Measurements from ENCODE around the gene CIDEC. TPM values are rescaled to one million over a fixed set of nuclear protein-coding genes. Genes with fewer than 3 reads are reported as not detected.

The CIDEC gene
- total and polyA plus RNA-seq, 2 of the 8 experiments (the other 6 are each of a cell fraction or from before 2014, with no cell fraction given) = not detected

DNA sequence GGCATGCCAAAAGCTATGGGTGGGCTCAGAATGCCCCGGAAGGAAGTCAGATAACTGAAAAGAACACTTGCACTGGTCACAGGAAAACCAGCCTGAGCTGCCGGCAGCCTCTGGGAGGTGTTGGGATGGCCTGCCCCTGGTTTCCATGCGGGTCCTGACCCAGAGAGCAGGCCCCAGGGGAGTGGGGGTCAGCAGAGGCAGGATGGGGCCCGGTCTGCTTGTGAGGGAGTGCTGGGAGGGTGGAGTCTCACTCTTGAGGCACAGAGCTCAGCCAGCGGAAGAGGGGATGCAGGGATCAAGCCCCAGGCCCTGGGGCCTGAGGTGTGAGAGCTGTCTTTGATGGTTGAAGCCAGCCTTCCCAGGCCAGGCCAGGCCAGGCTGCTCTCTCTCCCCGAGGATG, 33.8 kb downstream of the CIDEC start:
- Histone ChIP-seq H3K9ac (replicated peaks in 1 of 4; ENCODE audit: extremely low read depth in 1 of 4, low read depth in 3 of 4, low read length in 3 of 4) (no peak overlapping the region), H4K91ac (replicated peaks; ENCODE audit: insufficient read length, low read length) (no peak overlapping the region), H4K5ac (ENCODE audit: insufficient read length, low read depth, low read length) (no peak overlapping the region), H2BK12ac (ENCODE audit: low read depth, low read length) (no peak overlapping the region), H3K27ac (ENCODE audit: low read depth, low read length) (no peak overlapping the region), H3K18ac (ENCODE audit: extremely low read depth, low read length) (no peak overlapping the region), H4K20me1 (replicated peaks in 1 of 2; ENCODE audit: control insufficient read depth in 1 of 2, insufficient read depth in 2 of 2, low read length in 2 of 2) (peaks cover 0 to 4% of the 10 kb centered on the region in 2 experiments), H3K9me3 (ENCODE audit: insufficient read depth in 2 of 2, low read depth in 1 of 2, low read length in 1 of 2) (no peaks in the 10 kb centered on the region), H3K79me2 (ENCODE audit: control insufficient read depth in 1 of 2, insufficient read depth in 2 of 2, low read length in 2 of 2) (no peaks in the 10 kb centered on the region), H3K56ac (replicated peaks; ENCODE audit: insufficient read length, low read depth, low read length) (no peak overlapping the region), H3K79me1 (ENCODE audit: low read depth, low read length) (no peaks in the 10 kb centered on the region), H3K4me1 (replicated peaks in 1 of 4; ENCODE audit: control insufficient read depth in 3 of 4, insufficient read depth in 4 of 4, low read length in 3 of 4) (peaks cover 0 to 6% (median under 1%) of the 10 kb centered on the region in 4 experiments; a peak in 2 of 7 replicates), H3K14ac (ENCODE audit: insufficient read length) (no peak overlapping the region), H3K4me3 (ENCODE audit: extremely low read depth in 1 of 4, insufficient read depth in 2 of 4, low read depth in 3 of 4, low read length in 4 of 4) (no peak overlapping the region), H4K8ac (ENCODE audit: extremely low read depth, insufficient read depth, low read length) (no peak overlapping the region), H3K36me3 (ENCODE audit: control insufficient read depth in 2 of 4, insufficient read depth in 4 of 4, low read length in 3 of 4) (peaks cover 0 to 8% (median 5%) of the 10 kb centered on the region in 4 experiments; a peak in 5 of 8 replicates), H3K4ac (replicated peaks; ENCODE audit: insufficient read length, low read depth, low read length) (no peak overlapping the region), H3K23ac (ENCODE audit: insufficient read length) (no peak overlapping the region), H3K4me2 (ENCODE audit: insufficient read depth in 1 of 2, low read depth in 2 of 2, low read length in 2 of 2) (no peak overlapping the region), H2AFZ (ENCODE audit: low read length) (no peak overlapping the region), H2BK5ac (ENCODE audit: low read depth, low read length) (no peak overlapping the region), H2BK120ac (replicated peaks; ENCODE audit: low read depth, low read length) (no peak overlapping the region), H3K23me2 (ENCODE audit: low read depth, low read length) (peaks cover 7% of the 10 kb centered on the region), H2BK20ac (ENCODE audit: low read length) (no peak overlapping the region), H2AK5ac (ENCODE audit: low read depth, low read length) (no peak overlapping the region), H2BK15ac (ENCODE audit: low read length) (no peak overlapping the region), H3K27me3 (replicated peaks in 1 of 4; ENCODE audit: control insufficient read depth in 3 of 4, extremely low read depth in 1 of 4, insufficient read depth in 3 of 4, low read length in 3 of 4) (no peaks in the 10 kb centered on the region)
- WGBS, 2 experiments (ENCODE audit: extremely low coverage in 1 of 2, insufficient coverage in 1 of 2, insufficient read length in 1 of 2, insufficient replicate concordance in 2 of 2, low coverage in 1 of 2, low lambda C conversion rate in 2 of 2, missing lambda C conversion rate in 1 of 2) = 86% methylated on average over 6 of the region's 6 CpGs; no CpG with 5 or more reads in 1 of the 2 experiments
- POLR2A ChIA-PET (ENCODE audit: partially characterized antibody) = interaction anchor here (0.8 to 1.4 kb wide), 2 partner anchors 54 to 100 kb away, joined by 3 to 4 read pairs; partner anchors contain the start of gene ARPC4
- CTCF ChIA-PET (ENCODE audit: partially characterized antibody) = interaction anchor here (0.6 to 1.9 kb wide), 6 partner anchors 10 to 109 kb away, joined by 3 to 7 read pairs (median 3); no protein-coding TSS in a partner anchor
- FAIRE-seq (no peak), DNase-seq (ENCODE audit: low read depth in 1 of 2, low spot score in 2 of 2) (no peak)
- no peak for TF ChIP-seq CREB1 (IDR thresholded peaks at IDR 0.05)
- no peak for TF ChIP-seq SIX5 (IDR thresholded peaks at IDR 0.05; ENCODE audit: low read depth, low read length)
- TF ChIP-seq RAD21 (IDR thresholded peaks at IDR 0.05 in 1 of 2, conservative IDR thresholded peaks at IDR 0.05 in 1 of 2; ENCODE audit: low read depth in 2 of 2, low read length in 2 of 2) = no peak
- no peak for TF ChIP-seq PHF8 (conservative IDR thresholded peaks at IDR 0.05; ENCODE audit: low read depth, low read length)
- TF ChIP-seq TBP (IDR thresholded peaks at IDR 0.05; ENCODE audit: low read depth, low read length) = no peak
- TF ChIP-seq SP2 (IDR thresholded peaks at IDR 0.05; ENCODE audit: low read length) = no peak
- TF ChIP-seq SUZ12 (IDR thresholded peaks at IDR 0.05; ENCODE audit: low read length) = no peak
- no peak for TF ChIP-seq SRF (IDR thresholded peaks at IDR 0.05; ENCODE audit: low read depth, low read length)
- TF ChIP-seq CEBPB (IDR thresholded peaks at IDR 0.05; ENCODE audit: low read depth, low read length) = no peak
- no peak for TF ChIP-seq TAF7 (optimal IDR thresholded peaks at IDR 0.05; ENCODE audit: borderline replicate concordance, low read depth, low read length)
- TF ChIP-seq CHD2 (IDR thresholded peaks at IDR 0.05; ENCODE audit: low read length) = no peak
- TF ChIP-seq CBX8 (IDR thresholded peaks at IDR 0.05; ENCODE audit: borderline replicate concordance, low read depth, low read length) = no peak
- no peak for TF ChIP-seq ASH2L (IDR thresholded peaks at IDR 0.05; ENCODE audit: low read length)
- TF ChIP-seq RBBP5 (IDR thresholded peaks at IDR 0.05; ENCODE audit: borderline replicate concordance, low read depth, low read length) = no peak

Data from H1 (cell line).